ENCODE measurements around the gene CUBN.

CUBN gene

GRCh38 chr10:17109046-17109445 is 20.6 kb downstream of the CUBN start:
- no peak for DNase-seq (ENCODE audit: low read depth in 2 of 3, low spot score in 1 of 3)

DNA sequence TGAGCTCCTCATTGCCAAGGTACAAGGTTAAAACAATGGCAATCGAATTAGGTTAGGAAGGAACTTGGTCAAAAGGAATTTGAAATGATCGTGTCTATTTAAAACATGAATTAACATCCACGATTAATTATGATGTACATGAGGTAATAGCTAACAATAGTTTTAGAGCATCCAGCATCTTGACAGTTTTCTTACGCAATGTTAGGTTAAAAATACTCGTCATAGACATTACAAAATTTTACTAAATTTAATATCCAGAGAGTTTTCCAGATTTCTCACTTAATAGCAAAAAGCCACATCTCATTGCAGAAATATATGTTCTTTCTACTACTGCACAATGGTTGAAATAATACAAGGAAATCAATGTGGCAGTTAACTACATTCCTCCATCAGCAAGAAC is 22.6 kb downstream of the CUBN start:
- DNase-seq (ENCODE audit: low read depth in 2 of 3, low spot score in 1 of 3), result no peak

DNA sequence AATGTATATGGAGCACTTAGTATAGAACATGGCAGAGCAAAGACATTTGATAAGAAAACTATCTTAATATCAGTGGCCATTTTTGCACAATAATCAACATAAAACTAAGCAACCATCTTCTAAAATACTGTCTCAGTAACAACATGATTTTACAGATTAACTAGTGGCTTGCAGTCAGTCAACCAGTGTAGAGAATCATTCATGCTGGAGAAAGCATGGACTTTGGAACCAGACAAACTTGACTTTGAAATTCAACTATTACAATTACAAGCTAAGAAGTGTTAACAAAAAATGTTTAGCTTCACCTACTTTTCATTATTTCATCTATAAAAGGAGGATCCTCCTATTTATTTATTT is 27.7 kb downstream of the CUBN start:
- DNase-seq (ENCODE audit: low read depth in 2 of 3, low spot score in 1 of 3), result no peak

- no peak for DNase-seq (ENCODE audit: low read depth in 2 of 3, low spot score in 1 of 3)
These were observed 28.2 kb downstream of the CUBN start for GRCh38 chr10:17101257-17101909.

GRCh38 chr10:17100586-17100985 is 29.0 kb downstream of the CUBN start:
- no peak for DNase-seq (ENCODE audit: low read depth in 2 of 3, low spot score in 1 of 3)

- no peak for DNase-seq (ENCODE audit: low read depth in 2 of 3, low spot score in 1 of 3)
These were observed 31.6 kb downstream of the CUBN start for GRCh38 chr10:17098012-17098411.

GRCh38 chr10:17094844-17095243 is 34.8 kb downstream of the CUBN start:
- no peak for DNase-seq (ENCODE audit: low read depth in 2 of 3, low spot score in 1 of 3)

DNA sequence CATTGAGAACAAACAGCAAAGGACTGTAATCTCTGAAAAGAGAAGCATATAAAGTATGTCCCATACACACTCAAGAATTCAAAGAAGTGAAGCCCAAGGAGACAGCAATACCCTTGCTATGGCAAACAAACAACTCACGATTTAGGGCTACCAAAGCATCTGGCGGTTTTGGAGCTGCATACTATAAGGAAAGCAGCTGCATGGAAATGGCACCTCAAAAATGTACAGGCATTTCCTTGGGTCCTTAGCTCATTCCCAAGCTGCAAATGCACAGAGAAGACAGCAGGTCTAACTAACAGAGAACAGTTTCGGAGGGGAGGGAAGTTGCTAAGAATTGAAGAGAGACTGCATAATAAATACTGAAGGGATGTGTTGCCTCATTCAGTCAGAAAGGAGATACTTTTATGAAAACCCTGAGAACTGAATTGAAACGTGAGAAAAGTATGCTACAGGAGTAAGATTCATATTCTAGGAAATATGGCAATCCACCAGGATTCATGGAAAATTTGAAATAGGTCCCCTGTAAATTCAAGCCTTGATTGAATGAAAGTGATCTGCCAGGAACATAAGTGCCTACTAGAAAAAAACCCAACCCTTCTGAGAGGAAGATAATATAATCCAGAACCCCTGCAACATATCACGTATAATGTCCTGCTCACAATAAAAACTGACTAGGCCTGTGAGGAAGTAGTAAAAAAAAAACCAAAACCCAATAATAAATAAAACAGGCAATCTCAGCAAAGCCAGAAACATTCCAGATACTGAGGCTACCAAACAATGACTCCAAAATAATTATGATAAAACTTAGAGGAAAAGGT is 36.4 kb downstream of the CUBN start:
- no peak for DNase-seq (ENCODE audit: low read depth in 2 of 3, low spot score in 1 of 3)

DNA sequence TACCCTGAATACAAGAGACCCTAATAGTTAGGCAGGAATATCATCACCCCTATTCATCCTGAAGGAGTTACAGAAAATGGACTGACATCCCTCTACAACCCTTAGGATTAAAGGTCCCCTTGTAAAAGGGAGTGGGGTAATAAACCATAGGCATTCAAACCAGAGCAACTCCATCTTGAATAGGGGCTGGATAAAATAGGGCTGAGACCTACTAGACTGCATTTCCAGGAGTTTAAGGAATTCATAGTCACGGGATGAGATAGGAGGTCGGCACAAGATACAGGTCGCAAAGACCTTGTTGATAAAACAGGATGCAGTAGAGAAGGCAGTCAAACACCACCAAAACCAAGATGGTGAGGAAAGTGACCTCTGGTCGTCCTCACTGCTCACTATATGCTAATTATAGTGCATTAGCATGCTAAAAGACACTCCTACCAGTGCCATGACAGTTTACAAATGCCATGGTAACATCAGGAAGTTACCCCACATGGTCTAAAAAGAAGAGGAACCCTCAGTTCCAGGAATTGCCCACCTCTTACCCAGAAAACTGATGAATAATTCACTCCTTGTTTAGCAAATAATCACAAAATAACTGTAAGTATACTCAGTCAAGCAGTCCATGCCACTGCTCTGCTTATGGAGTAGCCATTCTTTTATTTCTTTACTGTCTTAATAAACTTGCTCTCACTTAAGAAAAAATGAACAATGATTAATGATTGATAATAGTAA is 37.2 kb downstream of the CUBN start:
- DNase-seq (ENCODE audit: low read depth in 2 of 3, low spot score in 1 of 3), result no peak

GRCh38 chr10:17088118-17088806 is 41.3 kb downstream of the CUBN start:
- no peak for DNase-seq (ENCODE audit: low read depth in 2 of 3, low spot score in 1 of 3)

DNA sequence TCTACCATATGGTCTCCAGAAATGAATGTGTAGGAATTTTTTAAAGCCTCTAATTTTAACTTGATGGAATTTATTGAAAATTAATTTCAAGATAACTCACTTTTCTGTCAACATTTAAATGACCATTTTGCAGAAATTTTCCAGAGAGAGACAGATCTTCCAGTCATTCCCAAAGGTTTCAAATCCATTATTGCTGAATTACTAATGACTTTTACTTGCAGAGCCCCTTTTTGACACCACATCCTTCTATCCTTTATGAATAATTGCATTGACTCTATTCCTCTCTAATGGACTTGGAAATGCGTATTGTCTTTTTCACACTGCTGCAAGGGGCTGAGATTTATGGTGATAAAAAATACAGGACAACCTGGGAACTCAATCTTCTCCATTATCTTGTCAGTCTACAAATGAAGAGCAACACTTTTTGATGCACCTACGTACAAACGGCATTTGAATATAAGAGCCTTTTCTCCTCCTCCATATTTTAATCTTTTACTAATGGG is 42.7 kb downstream of the CUBN start:
- DNase-seq (ENCODE audit: low read depth in 2 of 3, low spot score in 1 of 3), result no peak

- no peak for DNase-seq (ENCODE audit: low read depth in 2 of 3, low spot score in 1 of 3)
These were observed 44.4 kb downstream of the CUBN start for GRCh38 chr10:17085011-17085725.

- no peak for DNase-seq (ENCODE audit: low read depth in 2 of 3, low spot score in 1 of 3)
These were observed 45.4 kb downstream of the CUBN start for GRCh38 chr10:17084258-17084657.

DNA sequence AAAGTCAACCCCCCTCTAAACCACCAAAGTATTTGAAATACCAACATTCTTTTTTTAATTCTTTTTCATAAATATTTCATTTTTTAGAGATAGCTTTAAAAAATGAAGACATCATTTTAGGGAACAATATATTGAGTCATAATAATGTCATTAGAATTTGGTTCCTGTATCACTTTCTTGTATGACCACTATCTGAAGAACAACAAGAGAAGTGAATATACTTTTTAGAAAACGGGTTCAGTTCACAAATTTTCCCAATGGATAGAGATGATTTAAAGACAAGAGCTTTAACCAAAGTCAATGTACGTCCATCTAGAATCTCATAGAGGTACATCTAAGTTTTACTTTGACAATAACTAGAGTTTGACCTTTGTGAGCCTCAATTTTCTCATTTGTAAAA is 48.2 kb downstream of the CUBN start:
- no peak for DNase-seq (ENCODE audit: low read depth in 2 of 3, low spot score in 1 of 3)

DNA sequence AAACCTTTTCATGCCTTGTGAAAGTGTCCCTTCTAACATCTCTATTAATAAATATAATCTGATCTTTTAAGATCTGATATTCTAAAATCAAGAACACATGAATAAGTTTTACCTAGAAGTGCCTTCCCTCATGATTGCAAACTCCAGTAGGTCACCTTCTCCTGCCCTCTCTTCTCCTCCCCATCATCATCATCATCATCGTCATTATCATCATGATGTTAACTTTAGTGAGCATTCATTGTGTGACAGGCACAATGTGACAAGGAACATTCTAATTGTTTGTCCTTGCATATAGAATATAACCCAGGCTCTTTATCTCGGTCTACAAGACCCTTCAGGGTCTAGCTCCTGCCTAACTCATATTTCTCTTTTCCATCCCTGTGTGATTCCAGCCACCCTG is 51.7 kb downstream of the CUBN start:
- no peak for DNase-seq (ENCODE audit: low read depth in 2 of 3, low spot score in 1 of 3)

- no peak for DNase-seq (ENCODE audit: low read depth in 2 of 3, low spot score in 1 of 3)
These were observed 52.2 kb downstream of the CUBN start for GRCh38 chr10:17077346-17077781.

- DNase-seq (ENCODE audit: low read depth in 2 of 3, low spot score in 1 of 3), result no peak
These were observed 52.8 kb downstream of the CUBN start for GRCh38 chr10:17076626-17077345.

DNA sequence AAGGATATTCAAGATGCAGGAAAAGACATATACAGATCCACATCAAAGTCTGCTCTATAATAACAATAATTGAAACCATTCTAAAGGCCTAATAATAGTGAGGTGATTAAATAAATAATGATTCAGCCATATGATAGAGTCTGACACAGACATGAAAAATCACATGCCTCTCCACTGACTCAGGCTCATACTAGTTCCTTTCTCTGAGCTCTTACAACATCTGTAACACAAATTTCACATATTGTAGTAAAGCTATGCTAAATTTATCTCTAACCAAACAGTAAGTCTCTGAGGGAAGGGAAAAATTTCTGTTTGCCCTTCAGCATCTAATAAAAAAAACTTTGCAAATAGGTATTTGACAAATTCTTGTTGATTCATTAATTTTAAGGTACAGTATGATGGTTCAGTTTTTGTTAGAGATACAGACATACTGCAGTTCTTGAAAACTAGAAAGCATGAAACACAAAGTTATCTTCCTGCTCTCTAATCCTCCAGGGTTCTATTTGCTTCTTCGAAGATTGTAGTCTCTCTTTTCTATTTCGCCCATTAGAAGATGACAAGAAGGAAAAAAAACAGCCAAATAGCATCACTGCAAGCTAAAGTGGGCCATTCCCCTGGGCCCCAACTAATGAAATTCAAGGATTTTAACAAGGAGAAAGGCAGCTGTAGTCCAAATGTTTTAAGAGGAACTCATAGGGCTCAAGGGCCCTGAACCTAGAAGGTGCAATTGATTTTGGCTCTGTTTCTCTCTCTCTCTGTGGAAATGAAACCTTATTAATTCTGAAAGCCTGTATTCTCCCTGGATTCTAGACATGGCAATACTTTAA is 53.9 kb downstream of the CUBN start:
- DNase-seq (ENCODE audit: low read depth in 2 of 3, low spot score in 1 of 3), result no peak

DNA sequence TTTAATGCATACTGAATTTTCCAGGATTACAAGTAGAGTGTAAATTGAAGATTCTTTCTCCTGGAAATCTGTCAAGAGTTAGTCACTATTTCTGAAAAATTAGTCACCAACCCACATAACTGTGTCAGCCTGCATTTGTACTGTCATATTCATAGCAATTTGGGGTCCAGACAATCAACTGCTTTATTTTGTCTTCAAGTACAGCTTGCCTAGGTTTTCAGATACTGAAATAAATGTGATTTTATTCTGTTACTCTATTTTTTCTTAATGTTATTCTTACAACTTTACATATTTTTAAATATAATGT is 55.1 kb downstream of the CUBN start:
- DNase-seq (ENCODE audit: low read depth in 2 of 3, low spot score in 1 of 3), result no peak

Data from stimulated activated CD4-positive, alpha-beta T cell treated with anti-CD3 and anti-CD28 coated beads, Interleukin-12 subunit alpha, Interleukin-12 subunit beta, amount 100 ng/mL, for 48 hours (primary cell).